Islet precursor cell (in vitro differentiated cells): ENCODE results near the gene EFNA4.

ENCODE experiments used
- DNase-seq: peaks from one replicate; pipeline ENCODE4 v3.0.0-alpha.2; 2018

Gene EFNA4

GRCh38 chr1:155063550-155064110 is at the start of gene EFNA4:
EFNA4 (plus strand) TSS chr1:155063740; CDS start chr1:155063824, 84 bp downstream.
- peak; percentile 93 for DNase-seq

- no peak for DNase-seq
Observed at GRCh38 chr1:155014709-155015508, 48.6 kb upstream of the EFNA4 start.

GRCh38 chr1:155015527-155016230 is 47.9 kb upstream of the EFNA4 start:
- no peak for DNase-seq

GRCh38 chr1:155016231-155016831 is 47.2 kb upstream of the EFNA4 start:
- DNase-seq = no peak

- peak; percentile 100 for DNase-seq
Observed at GRCh38 chr1:155017041-155017945, 46.2 kb upstream of the EFNA4 start.

- no peak for DNase-seq
Observed at GRCh38 chr1:155017946-155018316, 45.6 kb upstream of the EFNA4 start.

- no peak for DNase-seq
Observed at GRCh38 chr1:155018617-155019348, 44.8 kb upstream of the EFNA4 start.

GRCh38 chr1:155019377-155020245 is 43.9 kb upstream of the EFNA4 start:
- DNase-seq = no peak

GRCh38 chr1:155022136-155022926 is 41.2 kb upstream of the EFNA4 start:
- no peak for DNase-seq

- DNase-seq = no peak
Observed at GRCh38 chr1:155022927-155023236, 40.7 kb upstream of the EFNA4 start.

- DNase-seq = no peak
Observed at GRCh38 chr1:155023627-155024026, 39.9 kb upstream of the EFNA4 start.

GRCh38 chr1:155024315-155024714 is 39.2 kb upstream of the EFNA4 start:
- no peak for DNase-seq

- DNase-seq = peak; percentile 69
Observed at GRCh38 chr1:155026154-155026553, 37.4 kb upstream of the EFNA4 start.

GRCh38 chr1:155026588-155026987 is 37.0 kb upstream of the EFNA4 start:
- DNase-seq = peak; percentile 74

- no peak for DNase-seq
Observed at GRCh38 chr1:155029513-155030242, 33.9 kb upstream of the EFNA4 start.

GRCh38 chr1:155030243-155030795 is 33.2 kb upstream of the EFNA4 start:
- DNase-seq = no peak

GRCh38 chr1:155030899-155031298 is 32.6 kb upstream of the EFNA4 start:
- no peak for DNase-seq

- no peak for DNase-seq
Observed at GRCh38 chr1:155032886-155033285, 30.7 kb upstream of the EFNA4 start.

GRCh38 chr1:155033524-155033923 is 30.0 kb upstream of the EFNA4 start, which contains the start of the genes DCST1 and DCST2:
DCST1 (plus strand) TSS chr1:155033824; CDS start chr1:155034037, 213 bp downstream.
DCST2 (minus strand) TSS chr1:155033781; CDS start chr1:155033701, 80 bp downstream.
- DNase-seq = no peak
